HEK293T (cell line): ENCODE measurements around the gene NHSL1.

Experiments used
- ARNT ChIP-seq: fragments of 450-650 bp; IDR thresholded peaks from 2 replicates; pipeline ENCODE4 v1.6.1; 2017; ENCODE audit warnings: mild to moderate bottlenecking
- FOXM1 ChIP-seq: fragments of 450-650 bp; IDR thresholded peaks from 2 replicates; pipeline ENCODE4 v1.6.1; 2017; ENCODE audit warnings: mild to moderate bottlenecking, borderline replicate concordance
- HDGF ChIP-seq: fragments of 450-650 bp; IDR thresholded peaks from 2 replicates; pipeline ENCODE4 v1.6.1; 2017; ENCODE audit warnings: antibody characterized with exemption, borderline replicate concordance
- NFRKB ChIP-seq: fragments of 450-650 bp; IDR thresholded peaks from 2 replicates; pipeline ENCODE4 v1.6.1; 2016; ENCODE audit warnings: mild to moderate bottlenecking, moderate library complexity
- SP1 ChIP-seq: fragments of 450-650 bp; IDR thresholded peaks from 2 replicates; pipeline ENCODE4 v1.6.1; 2017
- SUZ12 ChIP-seq: fragments of 450-650 bp; IDR thresholded peaks from 2 replicates; pipeline ENCODE4 v1.6.1; 2016; ENCODE audit warnings: mild to moderate bottlenecking

- TF ChIP-seq HDGF (no peak), FOXM1 (no peak), ARNT (no peak), SUZ12 (no peak), NFRKB (no peak), SP1 (no peak)
Measured at GRCh38 chr6:138450445-138450844, 48.8 kb downstream of the NHSL1 start.
